Activated B cell treated with CpG ODN at 0.5 μM for 24 hours (primary cell): ENCODE measurements around the gene GLRA2. TPM values are rescaled to one million over a fixed set of nuclear protein-coding genes. Genes with fewer than 3 reads are reported as not detected.
A peak's percentile ranks its signal among the peaks of the same experiment; 100 is the strongest.

Experiments used
- ATAC-seq: fragments of 200-7000 bp; cut with Tn5 transposase; one replicate; pipeline ENCODE4 v1.10.0; 2021; ENCODE audit warnings: low read depth, mild to moderate bottlenecking, moderate library complexity
- CTCF ChIA-PET: fragments of 350-600 bp; sonication (Branson Sonifier 250); formaldehyde crosslinking; loops from one replicate; lab custom pipeline; 2021; ENCODE audit warnings: antibody characterized with exemption; lab: Charles Lee
- POLR2A ChIA-PET: fragments of 350-600 bp; sonication (Branson Sonifier 250); formaldehyde crosslinking; loops from one replicate; lab custom pipeline; 2021; ENCODE audit warnings: antibody characterized with exemption; lab: Charles Lee
- DNase-seq: peaks from one replicate; pipeline ENCODE4 v3.0.0; 2022
- H3K27ac Mint-ChIP-seq: one replicate; pipeline ENCODE4 v1.8.0; 2020; ENCODE audit warnings: mixed read lengths
- H3K27me3 Mint-ChIP-seq: one replicate; pipeline ENCODE4 v1.8.0; 2021; ENCODE audit warnings: mixed read lengths
- H3K36me3 Mint-ChIP-seq: one replicate; pipeline ENCODE4 v1.8.0; 2021; ENCODE audit warnings: low read depth, mixed read lengths
- H3K4me1 Mint-ChIP-seq: one replicate; pipeline ENCODE4 v1.8.0; 2021; ENCODE audit warnings: mixed read lengths
- H3K4me3 Mint-ChIP-seq: one replicate; pipeline ENCODE4 v1.8.0; 2020; ENCODE audit warnings: mild to moderate bottlenecking, mixed read lengths
- H3K9me3 Mint-ChIP-seq: one replicate; pipeline ENCODE4 v1.8.0; 2020; ENCODE audit warnings: mixed read lengths
- CTCF ChIP-seq: fragments of 200-600 bp; IDR thresholded peaks from one replicate; pipeline ENCODE4 v1.8.0; 2022; ENCODE audit warnings: antibody characterized with exemption, mild to moderate bottlenecking
- intact Hi-C: fragments of 100-400 bp; cut with micrococcal nuclease; formaldehyde crosslinking; loops from one replicate; pipeline ENCODE4 v1.15.1; 2024
- total RNA-seq: library from RNA; stranded (reverse); gene quantifications from 2 replicates; pipeline ENCODE4 v1.2.3, GENCODE V29; 2022

Gene GLRA2
- not detected in 2 replicates for total RNA-seq

- Mint-ChIP-seq H3K27me3 (peaks cover 4% of the 10 kb centered on the region), H3K4me3 (peak within 1 kb of the TSS; percentile 44), H3K9me3 (peaks cover 2% of the 10 kb centered on the region), H3K4me1 (peaks cover 2% of the 10 kb centered on the region), H3K27ac (no peak within 1 kb of the TSS), H3K36me3 (no peaks in the 10 kb centered on the region)
- intact Hi-C loops = loop anchor here (2.0 to 5.0 kb wide), 2 partner anchors 432 to 491 kb away; no protein-coding TSS in a partner anchor
- DNase-seq = no peak
- ATAC-seq = no peak
- ChIA-PET POLR2A (no interaction called here), CTCF (no interaction called here)
- no peak for TF ChIP-seq CTCF
Measured at GRCh38 chrX:14529290-14529989, at the start of gene GLRA2. TSS of gene GLRA2 (plus strand) at chrX:14529536. CDS start at chrX:14530058, 522 bp downstream.

- no peaks in the 10 kb centered on the region for H3K9me3 Mint-ChIP-seq
- intact Hi-C loops = no loop called here
- ATAC-seq = no peak
- H3K36me3 Mint-ChIP-seq = no peaks in the 10 kb centered on the region
- no peak overlapping the region for H3K4me3 Mint-ChIP-seq
- ChIA-PET CTCF (no interaction called here), POLR2A (no interaction called here)
- DNase-seq = no peak
- no peak for TF ChIP-seq CTCF
- H3K27me3 Mint-ChIP-seq = no peaks in the 10 kb centered on the region
- H3K4me1 Mint-ChIP-seq = peaks cover 2% of the 10 kb centered on the region
- no peak overlapping the region for H3K27ac Mint-ChIP-seq
Measured at GRCh38 chrX:14489437-14489836, 39.9 kb upstream of the GLRA2 start.

GRCh38 chrX:14491689-14492088, 37.6 kb upstream of the GLRA2 start:
- no peaks in the 10 kb centered on the region for H3K36me3 Mint-ChIP-seq
- peaks cover 2% of the 10 kb centered on the region for H3K4me1 Mint-ChIP-seq
- CTCF ChIA-PET = no interaction called here
- no peak overlapping the region for H3K27ac Mint-ChIP-seq
- POLR2A ChIA-PET = no interaction called here
- no peaks in the 10 kb centered on the region for H3K27me3 Mint-ChIP-seq
- H3K9me3 Mint-ChIP-seq = no peaks in the 10 kb centered on the region
- ATAC-seq = no peak
- H3K4me3 Mint-ChIP-seq = no peak overlapping the region
- TF ChIP-seq CTCF = no peak
- DNase-seq = no peak
- intact Hi-C loops = no loop called here

- DNase-seq = no peak
Measured at GRCh38 chrX:14496674-14497073, 32.7 kb upstream of the GLRA2 start.

More at GRCh38 chrX:14496674-14497073, 32.7 kb upstream of the GLRA2 start:
- Mint-ChIP-seq H3K9me3 (no peaks in the 10 kb centered on the region), H3K4me3 (peak overlapping the region; percentile 76), H3K4me1 (peaks cover 10% of the 10 kb centered on the region), H3K27me3 (no peaks in the 10 kb centered on the region), H3K27ac (no peak overlapping the region), H3K36me3 (no peaks in the 10 kb centered on the region)
- intact Hi-C loops = no loop called here
- CTCF ChIA-PET = no interaction called here
- ATAC-seq = no peak
- POLR2A ChIA-PET = interaction anchor here (0.5 kb wide), 1 partner anchor 1618 kb away, joined by 3 read pairs; no protein-coding TSS in a partner anchor
- no peak for TF ChIP-seq CTCF
